H9 (cell line): Measurements from ENCODE around the gene NAA15. TPM values are rescaled to one million over a fixed set of nuclear protein-coding genes. Genes with fewer than 3 reads are reported as not detected.

Source experiments
- DNase-seq: peaks from one replicate; pipeline ENCODE4 v3.0.0-alpha.2; 2017
- H2AFZ ChIP-seq: one replicate; pipeline ENCODE4 v1.6.1; 2013; ENCODE audit warnings: mild to moderate bottlenecking, low read length, control low read depth, moderate library complexity
- H2AK5ac ChIP-seq: 2 replicates; pipeline ENCODE4 v1.6.1; 2013; ENCODE audit warnings: low read length, control low read depth, mixed read lengths; ENCODE audit not compliant: insufficient read length
- H2BK120ac ChIP-seq: one replicate; pipeline ENCODE4 v1.6.1; 2013; ENCODE audit warnings: low read depth, mild to moderate bottlenecking, low read length, control low read depth, inconsistent platforms; ENCODE audit not compliant: poor library complexity, severe bottlenecking
- H2BK12ac ChIP-seq: 2 replicates; pipeline ENCODE4 v1.6.1; 2013; ENCODE audit warnings: low read length, control low read depth, mixed read lengths, low read depth; ENCODE audit not compliant: insufficient read length
- H2BK15ac ChIP-seq: 2 replicates; pipeline ENCODE4 v1.6.1; 2013; ENCODE audit warnings: low read depth, low read length, control low read depth
- H2BK20ac ChIP-seq: one replicate; pipeline ENCODE4 v1.6.1; 2013; ENCODE audit warnings: low read depth, mild to moderate bottlenecking, low read length, control low read depth, inconsistent platforms; ENCODE audit not compliant: poor library complexity, severe bottlenecking
- H2BK5ac ChIP-seq: 2 replicates; pipeline ENCODE4 v1.6.1; 2013; ENCODE audit warnings: low read length, control low read depth, mixed read lengths; ENCODE audit not compliant: insufficient read length
- H3K14ac ChIP-seq: 2 replicates; pipeline ENCODE4 v1.6.1; 2013; ENCODE audit warnings: low read length, control low read depth; ENCODE audit not compliant: insufficient read depth
- H3K18ac ChIP-seq: 2 replicates; pipeline ENCODE4 v1.6.1; 2013; ENCODE audit warnings: low read depth, mild to moderate bottlenecking, mixed read lengths, low read length, control low read depth; ENCODE audit not compliant: insufficient read length
- H3K23ac ChIP-seq: 2 replicates; pipeline ENCODE4 v1.6.1; 2013; ENCODE audit warnings: low read length, control low read depth, mixed read lengths, low read depth; ENCODE audit not compliant: insufficient read length
- H3K23me2 ChIP-seq: 2 replicates; pipeline ENCODE4 v1.6.1; 2013; ENCODE audit warnings: low read depth, mild to moderate bottlenecking, mixed read lengths, low read length, control low read depth; ENCODE audit not compliant: insufficient read length, poor library complexity, severe bottlenecking
- H3K27ac ChIP-seq: 2 replicates; pipeline ENCODE4 v1.5.1; 2013; ENCODE audit warnings: low read length, control low read depth, mixed read lengths, low read depth; ENCODE audit not compliant: insufficient read length
- H3K27me3 ChIP-seq: 2 replicates; pipeline ENCODE4 v1.6.1; 2013; ENCODE audit warnings: low read length, control low read depth, inconsistent platforms; ENCODE audit not compliant: insufficient read depth
- H3K4ac ChIP-seq: 2 replicates; pipeline ENCODE4 v1.6.1; 2013; ENCODE audit warnings: low read depth, mild to moderate bottlenecking, control low read depth, inconsistent platforms, low read length, moderate library complexity
- H3K4me1 ChIP-seq: 2 replicates; pipeline ENCODE4 v1.6.1; 2013; ENCODE audit warnings: low read length, control low read depth, inconsistent platforms; ENCODE audit not compliant: insufficient read depth
- H3K4me2 ChIP-seq: 2 replicates; pipeline ENCODE4 v1.6.1; 2013; ENCODE audit warnings: low read length, control low read depth, mixed read lengths; ENCODE audit not compliant: insufficient read length, insufficient read depth
- H3K56ac ChIP-seq: 2 replicates; pipeline ENCODE4 v1.6.1; 2013; ENCODE audit warnings: low read depth, mild to moderate bottlenecking, mixed read lengths, low read length, control low read depth; ENCODE audit not compliant: insufficient read length
- H3K79me1 ChIP-seq: 2 replicates; pipeline ENCODE4 v1.6.1; 2013; ENCODE audit warnings: low read depth, mild to moderate bottlenecking, moderate library complexity, low read length, control low read depth, inconsistent platforms; ENCODE audit not compliant: insufficient read depth, poor library complexity, severe bottlenecking
- H3K79me2 ChIP-seq: 2 replicates; pipeline ENCODE4 v1.6.1; 2013; ENCODE audit warnings: low read length, control low read depth, inconsistent platforms; ENCODE audit not compliant: insufficient read depth
- H3K9ac ChIP-seq: 2 replicates; pipeline ENCODE4 v1.6.1; 2013; ENCODE audit warnings: low read length, control low read depth, mixed read lengths; ENCODE audit not compliant: insufficient read length; ENCODE audit errors: extremely low read depth
- H3K9me3 ChIP-seq: one replicate; pipeline ENCODE4 v1.6.1; 2013; ENCODE audit warnings: low read depth, low read length, inconsistent platforms; ENCODE audit not compliant: control insufficient read depth
- H3T11ph ChIP-seq: one replicate; pipeline ENCODE4 v1.6.1; 2013; ENCODE audit warnings: mild to moderate bottlenecking, low read length, control low read depth, inconsistent platforms
- H4K20me1 ChIP-seq: one replicate; pipeline ENCODE4 v1.6.1; 2013; ENCODE audit not compliant: control insufficient read depth, insufficient read length, insufficient read depth
- H4K5ac ChIP-seq: 2 replicates; pipeline ENCODE4 v1.6.1; 2013; ENCODE audit warnings: low read depth, mild to moderate bottlenecking, mixed read lengths, low read length, control low read depth; ENCODE audit not compliant: insufficient read length
- H4K8ac ChIP-seq: replicated peaks from 2 replicates; pipeline ENCODE4 v1.6.1; 2013; ENCODE audit warnings: low read length, control low read depth, mixed read lengths, low read depth; ENCODE audit not compliant: insufficient read length
- H4K91ac ChIP-seq: 2 replicates; pipeline ENCODE4 v1.6.1; 2013; ENCODE audit warnings: low read depth, mild to moderate bottlenecking, moderate library complexity, mixed read lengths, low read length, control low read depth; ENCODE audit not compliant: insufficient read length
- H3K27ac Mint-ChIP-seq, 3 experiments: 2 replicates in 2 of 3; 3 replicates in 1 of 3; pipeline ENCODE4 v1.8.0; 2020 to 2021; ENCODE audit warnings: mixed read lengths in 3 of 3, mild to moderate bottlenecking in 1 of 3, moderate library complexity in 1 of 3
- H3K27me3 Mint-ChIP-seq: 2 replicates; pipeline ENCODE4 v1.8.0; 2021; ENCODE audit warnings: low read depth, mild to moderate bottlenecking, moderate library complexity, mixed read lengths
- H3K36me3 Mint-ChIP-seq, 3 experiments: 2 replicates in 2 of 3; 3 replicates in 1 of 3; pipeline ENCODE4 v1.8.0; 2020 to 2021; ENCODE audit warnings: low read depth in 3 of 3, mixed read lengths in 3 of 3; ENCODE audit not compliant: insufficient read depth in 1 of 3
- H3K4me1 Mint-ChIP-seq, 2 experiments: 2 replicates each; pipeline ENCODE4 v1.8.0; 2020; ENCODE audit warnings: mixed read lengths in 2 of 2
- H3K4me3 Mint-ChIP-seq, 2 experiments: 2 replicates in 1 of 2; 3 replicates in 1 of 2; pipeline ENCODE4 v1.8.0; 2020 to 2021; ENCODE audit warnings: mild to moderate bottlenecking in 2 of 2, mixed read lengths in 2 of 2, moderate library complexity in 1 of 2
- H3K9me3 Mint-ChIP-seq, 2 experiments: 2 replicates in 1 of 2; 3 replicates in 1 of 2; pipeline ENCODE4 v1.8.0; 2020; ENCODE audit warnings: mild to moderate bottlenecking in 2 of 2, mixed read lengths in 2 of 2, moderate library complexity in 1 of 2
- WGBS: extraction: QIAGEN DNeasy Blood & Tissue Kit; methylation state at CpG from one replicate; pipeline ENCODE4 v1.1.7; 2013; ENCODE audit warnings: missing lambda C conversion rate, low lambda C conversion rate, mixed read lengths; ENCODE audit not compliant: insufficient read length; ENCODE audit errors: extremely low coverage; 5-methylcytosine and 5-hydroxymethylcytosine counted together
- total RNA-seq: library from RNA; stranded (reverse); gene quantifications from 2 replicates; pipeline ENCODE4 v1.2.1, GENCODE V29; 2021
- TF ChIP-seq, protein P1 (sequence below): fragments of 200-600 bp; sonication (generic); conservative IDR thresholded peaks from 3 replicates; pipeline ENCODE4 v1.8.0; 2021; ENCODE audit warnings: antibody characterized with exemption, mild to moderate bottlenecking

Gene NAA15
- total RNA-seq, 1 experiment from 2014 or later = 115 TPM

GRCh38 chr4:139301821-139302611, 711 bp downstream of the NAA15 start, which contains the start of gene NDUFC1:
Gene NDUFC1, minus strand, starts transcription at chr4:139302477. Its CDS starts 6,679 bp downstream, at chr4:139295798.
- no peak within 1 kb of the TSS; the same call in 1 of the 2 replicates for H3K4ac ChIP-seq
- peaks cover 3% of the 10 kb centered on the region for H3K23me2 ChIP-seq
- Mint-ChIP-seq H3K4me3 (peak within 1 kb of the TSS; percentile 97 to 100), H3K36me3 (peaks cover 34 to 43% (median 42%) of the 10 kb centered on the region in 3 experiments), H3K27me3 (no peaks in the 10 kb centered on the region), H3K9me3 (peaks cover 15 to 17% of the 10 kb centered on the region in 2 experiments), H3K27ac (peak within 1 kb of the TSS; percentile 99), H3K4me1 (peaks cover 30 to 34% of the 10 kb centered on the region in 2 experiments)
- no peaks in the 10 kb centered on the region for H3K4me1 ChIP-seq
- H2AFZ ChIP-seq = no peak within 1 kb of the TSS
- no peak within 1 kb of the TSS for H3K23ac ChIP-seq
- no CpG with 5 or more reads among the region's 46 CpGs for whole genome bisulfite sequencing
- no peaks in the 10 kb centered on the region for H3K79me1 ChIP-seq
- TF ChIP-seq, protein P1, sequence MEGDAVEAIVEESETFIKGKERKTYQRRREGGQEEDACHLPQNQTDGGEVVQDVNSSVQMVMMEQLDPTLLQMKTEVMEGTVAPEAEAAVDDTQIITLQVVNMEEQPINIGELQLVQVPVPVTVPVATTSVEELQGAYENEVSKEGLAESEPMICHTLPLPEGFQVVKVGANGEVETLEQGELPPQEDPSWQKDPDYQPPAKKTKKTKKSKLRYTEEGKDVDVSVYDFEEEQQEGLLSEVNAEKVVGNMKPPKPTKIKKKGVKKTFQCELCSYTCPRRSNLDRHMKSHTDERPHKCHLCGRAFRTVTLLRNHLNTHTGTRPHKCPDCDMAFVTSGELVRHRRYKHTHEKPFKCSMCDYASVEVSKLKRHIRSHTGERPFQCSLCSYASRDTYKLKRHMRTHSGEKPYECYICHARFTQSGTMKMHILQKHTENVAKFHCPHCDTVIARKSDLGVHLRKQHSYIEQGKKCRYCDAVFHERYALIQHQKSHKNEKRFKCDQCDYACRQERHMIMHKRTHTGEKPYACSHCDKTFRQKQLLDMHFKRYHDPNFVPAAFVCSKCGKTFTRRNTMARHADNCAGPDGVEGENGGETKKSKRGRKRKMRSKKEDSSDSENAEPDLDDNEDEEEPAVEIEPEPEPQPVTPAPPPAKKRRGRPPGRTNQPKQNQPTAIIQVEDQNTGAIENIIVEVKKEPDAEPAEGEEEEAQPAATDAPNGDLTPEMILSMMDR = no peak; the same call in 2 of the 3 replicates
- peak; percentile 61 for DNase-seq
- H3K9ac ChIP-seq = peak within 1 kb of the TSS; percentile 89
- no peak within 1 kb of the TSS for H2AK5ac ChIP-seq
- peak within 1 kb of the TSS; percentile 66 for H3K27ac ChIP-seq
- H3K9me3 ChIP-seq = no peaks in the 10 kb centered on the region
- no peak within 1 kb of the TSS for H4K91ac ChIP-seq
- H4K8ac ChIP-seq = no peak within 1 kb of the TSS
- H2BK15ac ChIP-seq = no peak within 1 kb of the TSS
- no peak within 1 kb of the TSS for H2BK20ac ChIP-seq
- no peaks in the 10 kb centered on the region for H3K27me3 ChIP-seq
- H3K56ac ChIP-seq = peak within 1 kb of the TSS; percentile 28
- peaks cover 45% of the 10 kb centered on the region for H3K79me2 ChIP-seq
- H3K18ac ChIP-seq = peak within 1 kb of the TSS; percentile 91
- H3K4me2 ChIP-seq = peak within 1 kb of the TSS; percentile 81
- no peak within 1 kb of the TSS for H2BK120ac ChIP-seq
- no peak within 1 kb of the TSS for H2BK5ac ChIP-seq
- H3T11ph ChIP-seq = no peak within 1 kb of the TSS
- no peaks in the 10 kb centered on the region for H4K20me1 ChIP-seq
- H2BK12ac ChIP-seq = no peak within 1 kb of the TSS
- peak within 1 kb of the TSS; percentile 93 for H3K14ac ChIP-seq
- no peak within 1 kb of the TSS for H4K5ac ChIP-seq
